Measurements from ENCODE around the gene GRP. TPM values are rescaled to one million over a fixed set of nuclear protein-coding genes. Genes with fewer than 3 reads are reported as not detected.

GRP gene
- total RNA-seq, result not detected
- long read RNA-seq, result 0 reads

- Histone ChIP-seq H3K4me3 (no peak within 1 kb of the TSS), H3K27me3 (peaks cover 64% of the 10 kb centered on the region), H3K4me1 (no peaks in the 10 kb centered on the region), H3K36me3 (no peaks in the 10 kb centered on the region), H3K9me3 (no peaks in the 10 kb centered on the region), H3K27ac (no peak within 1 kb of the TSS)
- no peak for ATAC-seq
- DNase-seq, result no peak
- intact Hi-C loops (cut with DNase I), result no loop called here
- TF ChIP-seq CTCF (IDR thresholded peaks at IDR 0.05), result no peak
Observed at GRCh38 chr18:59219672-59220163, at the start of gene GRP. TSS of gene GRP (plus strand) at chr18:59220158. CDS start at chr18:59220266, 108 bp downstream.

- intact Hi-C loops (cut with DNase I), result no loop called here
- no peaks in the 10 kb centered on the region for H3K36me3 ChIP-seq
- no peak overlapping the region for H3K27ac ChIP-seq
- no peaks in the 10 kb centered on the region for H3K4me1 ChIP-seq
- peaks cover 15% of the 10 kb centered on the region for H3K9me3 ChIP-seq
- no peaks in the 10 kb centered on the region for H3K27me3 ChIP-seq
- no peak overlapping the region for H3K4me3 ChIP-seq
- ATAC-seq (no peak), DNase-seq (no peak)
- TF ChIP-seq CTCF (IDR thresholded peaks at IDR 0.05), result no peak
Observed at GRCh38 chr18:59172664-59173249, 47.2 kb upstream of the GRP start.

- Histone ChIP-seq H3K36me3 (no peaks in the 10 kb centered on the region), H3K27ac (no peak overlapping the region), H3K27me3 (no peaks in the 10 kb centered on the region), H3K4me1 (no peaks in the 10 kb centered on the region), H3K9me3 (peaks cover 11% of the 10 kb centered on the region), H3K4me3 (no peak overlapping the region)
- ATAC-seq (no peak), DNase-seq (no peak)
- no peak for TF ChIP-seq CTCF (IDR thresholded peaks at IDR 0.05)
- intact Hi-C loops (cut with DNase I), result no loop called here
Observed at GRCh38 chr18:59177485-59177884, 42.5 kb upstream of the GRP start.

GRCh38 chr18:59180150-59180845, 39.7 kb upstream of the GRP start:
- H3K27me3 ChIP-seq, result no peaks in the 10 kb centered on the region
- H3K36me3 ChIP-seq, result no peaks in the 10 kb centered on the region
- intact Hi-C loops (cut with DNase I), result no loop called here
- DNase-seq (no peak), ATAC-seq (peak; percentile 20)
- TF ChIP-seq CTCF (IDR thresholded peaks at IDR 0.05), result no peak
- H3K4me3 ChIP-seq, result no peak overlapping the region
- no peaks in the 10 kb centered on the region for H3K9me3 ChIP-seq
- H3K4me1 ChIP-seq, result no peaks in the 10 kb centered on the region
- H3K27ac ChIP-seq, result no peak overlapping the region

- Histone ChIP-seq H3K27ac (no peak overlapping the region), H3K36me3 (no peaks in the 10 kb centered on the region), H3K4me3 (no peak overlapping the region), H3K27me3 (no peaks in the 10 kb centered on the region), H3K9me3 (no peaks in the 10 kb centered on the region), H3K4me1 (no peaks in the 10 kb centered on the region)
- intact Hi-C loops (cut with DNase I), result no loop called here
- DNase-seq (no peak), ATAC-seq (no peak)
- TF ChIP-seq CTCF (IDR thresholded peaks at IDR 0.05), result no peak
Observed at GRCh38 chr18:59182673-59183072, 37.3 kb upstream of the GRP start.

All from upper lobe of right lung (tissue), 1 donor.